HepG2 (cell line): ENCODE results near the gene AWAT1. TPM values are rescaled to one million over a fixed set of nuclear protein-coding genes. Genes with fewer than 3 reads are reported as not detected.

Experiments
- CREB1 ChIP-seq, 2 experiments: fragments of 450-650 bp in 1 of 2; IDR thresholded peaks; 2 replicates each; pipeline ENCODE4 v1.6.1; 2016 to 2017; ENCODE audit warnings: control low read depth in 1 of 2, mild to moderate bottlenecking in 1 of 2, missing compliant biosample characterization in 1 of 2, missing genetic modification characterization in 1 of 2
- EP300 ChIP-seq, 3 experiments: sonication (generic) in 1 of 3; formaldehyde crosslinking in 1 of 3; IDR thresholded peaks; 2 replicates each; pipeline versions ENCODE4 v1.5.1 to v1.6.1; 2011 to 2020; ENCODE audit warnings: low read depth in 2 of 3, low read length in 2 of 3, borderline replicate concordance in 1 of 3, improper control_type of control experiment in 1 of 3, mild to moderate bottlenecking in 1 of 3, missing genetic modification reagents in 1 of 3, moderate library complexity in 1 of 3
- FOSL2 ChIP-seq: sonication (generic); formaldehyde crosslinking; IDR thresholded peaks from 2 replicates; pipeline ENCODE4 v1.4.0; 2020; ENCODE audit warnings: missing genetic modification reagents
- FOXA1 ChIP-seq, 2 experiments: fragments of 450-650 bp in 1 of 2; sonication (generic) in 1 of 2; formaldehyde crosslinking in 1 of 2; IDR thresholded peaks; 2 replicates each; pipeline versions ENCODE4 v1.4.0 to v1.6.1; 2016 to 2020; ENCODE audit warnings: missing genetic modification reagents in 1 of 2
- GATA4 ChIP-seq: sonication (generic); IDR thresholded peaks from 2 replicates; pipeline ENCODE4 v1.6.1; 2016; ENCODE audit warnings: antibody characterized with exemption, low read depth, borderline replicate concordance
- GZF1 ChIP-seq: sonication (generic); formaldehyde crosslinking; IDR thresholded peaks from 2 replicates; pipeline ENCODE4 v1.5.1; 2020; ENCODE audit warnings: mild to moderate bottlenecking, missing genetic modification reagents
- HHEX ChIP-seq: IDR thresholded peaks from 2 replicates; pipeline ENCODE4 v1.6.1; 2016; ENCODE audit warnings: control low read depth
- HMG20A ChIP-seq: IDR thresholded peaks from 2 replicates; pipeline ENCODE4 v1.6.1; 2016; ENCODE audit warnings: borderline replicate concordance
- HMG20B ChIP-seq: conservative IDR thresholded peaks from 2 replicates; pipeline ENCODE4 v1.6.1; 2016; ENCODE audit warnings: missing genetic modification reagents, missing compliant biosample characterization
- HOXD1 ChIP-seq: sonication (generic); formaldehyde crosslinking; IDR thresholded peaks from 2 replicates; pipeline ENCODE4 v1.5.0; 2020; ENCODE audit warnings: missing genetic modification reagents
- NFE2L1 ChIP-seq: sonication (generic); formaldehyde crosslinking; IDR thresholded peaks from 2 replicates; pipeline ENCODE4 v1.4.0; 2020; ENCODE audit warnings: missing genetic modification reagents, mild to moderate bottlenecking, borderline replicate concordance
- NR2F2 ChIP-seq: IDR thresholded peaks from 2 replicates; pipeline ENCODE4 v1.6.1; 2012; ENCODE audit warnings: low read depth, inconsistent platforms, borderline replicate concordance
- NR2F6 ChIP-seq, 2 experiments: IDR thresholded peaks; 2 replicates each; pipeline ENCODE4 v1.6.1; 2016; ENCODE audit warnings: antibody characterized with exemption in 1 of 2, mild to moderate bottlenecking in 1 of 2
- PITX1 ChIP-seq: sonication (generic); formaldehyde crosslinking; IDR thresholded peaks from 2 replicates; pipeline ENCODE4 v1.5.1; 2020; ENCODE audit warnings: mild to moderate bottlenecking, missing genetic modification reagents
- PTBP1 ChIP-seq: fragments of 200-400 bp; formaldehyde crosslinking; IDR thresholded peaks from 2 replicates; pipeline ENCODE4 v1.6.1; 2018; ENCODE audit warnings: low read length, low read depth; ENCODE audit not compliant: poor library complexity, severe bottlenecking
- RARA ChIP-seq: IDR thresholded peaks from 2 replicates; pipeline ENCODE4 v1.6.1; 2016; ENCODE audit warnings: missing genetic modification reagents, missing compliant biosample characterization
- RCOR2 ChIP-seq: IDR thresholded peaks from 2 replicates; pipeline ENCODE4 v1.6.1; 2016; ENCODE audit warnings: missing biosample characterization, missing genetic modification reagents
- SOX13 ChIP-seq, 3 experiments: fragments of 450-650 bp in 1 of 3; sonication (generic) in 1 of 3; formaldehyde crosslinking in 1 of 3; IDR thresholded peaks in 2 of 3; conservative IDR thresholded peaks in 1 of 3; 2 replicates each; pipeline versions ENCODE4 v1.5.0 to v1.6.1; 2016 to 2020; ENCODE audit warnings: antibody characterized with exemption in 1 of 3, mild to moderate bottlenecking in 1 of 3, missing compliant biosample characterization in 1 of 3, missing genetic modification reagents in 1 of 3, moderate library complexity in 1 of 3
- SOX6 ChIP-seq, 2 experiments: fragments of 450-650 bp in 1 of 2; sonication (generic) in 1 of 2; formaldehyde crosslinking in 1 of 2; IDR thresholded peaks; 2 replicates each; pipeline versions ENCODE4 v1.4.0 to v1.6.1; 2017 to 2020; ENCODE audit warnings: antibody characterized with exemption in 1 of 2, mild to moderate bottlenecking in 1 of 2, missing genetic modification reagents in 1 of 2
- SRSF9 ChIP-seq: fragments of 200-400 bp; formaldehyde crosslinking; IDR thresholded peaks from 2 replicates; pipeline ENCODE4 v1.6.1; 2018; ENCODE audit warnings: borderline replicate concordance, mild to moderate bottlenecking, low read depth, low read length; ENCODE audit not compliant: insufficient read depth, poor library complexity, severe bottlenecking
- ZBTB10 ChIP-seq: sonication (generic); formaldehyde crosslinking; IDR thresholded peaks from 2 replicates; pipeline ENCODE4 v1.4.0; 2020; ENCODE audit warnings: missing genetic modification reagents, borderline replicate concordance
- ZKSCAN1 ChIP-seq: fragments of 150-350 bp; IDR thresholded peaks from 2 replicates; pipeline ENCODE4 v1.6.1; 2014; ENCODE audit warnings: low read length
- ZNF33A ChIP-seq: sonication (generic); formaldehyde crosslinking; IDR thresholded peaks from 2 replicates; pipeline ENCODE4 v1.5.1; 2020; ENCODE audit warnings: missing genetic modification reagents, mild to moderate bottlenecking, moderate library complexity, borderline replicate concordance
- polyA plus RNA-seq, 8 experiments: library from polyadenylated mRNA; depleted of rRNA in 3 of 8; stranded (reverse) in 7 of 8; unstranded in 1 of 8; fragments of >200 nt; fragmentation: Illumina TruSeq in 4 of 8; extraction: Trizol in 4 of 8; gene quantifications; 2 replicates each; pipeline versions ENCODE4 v1.2.1 to v1.2.3, GENCODE V29; 2011 to 2016; ENCODE audit warnings: low read depth in 4 of 8, missing spikeins in 1 of 8, mixed read lengths in 1 of 8; ENCODE audit not compliant: insufficient read depth in 1 of 8
- total RNA-seq, 5 experiments: library from RNA; depleted of rRNA; stranded (reverse); fragments of >200 nt; fragmentation: Illumina TruSeq; extraction: Trizol; gene quantifications; 2 replicates each; pipeline ENCODE4 v1.2.3, GENCODE V29; 2016; ENCODE audit warnings: low read depth in 1 of 5
- TF ChIP-seq, protein P1 (sequence below): IDR thresholded peaks from 2 replicates; pipeline ENCODE4 v1.6.1; 2016; ENCODE audit warnings: low read depth, borderline replicate concordance

AWAT1 gene
- total and polyA plus RNA-seq, 2 of the 13 experiments (the other 11 are each of a cell fraction or from before 2014, with no cell fraction given), result not detected

GRCh38 chrX:70219938-70220764, 14.3 kb upstream of the AWAT1 start (continued):
- TF ChIP-seq ZBTB10 (CRISPR knock-in tag) (no peak), EP300 (IDR thresholded peaks at IDR 0.05; ENCODE audit: low read depth in 2 of 2, low read length in 2 of 2) (peak in 1 of 2 experiments; percentile 55; a peak in 1 of 4 replicates), EP300 (CRISPR knock-in tag; IDR thresholded peaks at IDR 0.05; ENCODE audit: borderline replicate concordance) (peak; percentile 47; the same call in 1 of the 2 replicates), PITX1 (CRISPR knock-in tag) (peak; percentile 99), SOX6 (IDR thresholded peaks at IDR 0.05) (no peak), SOX6 (CRISPR knock-in tag; IDR thresholded peaks at IDR 0.05) (0 out of 2 replicates have a peak, but pooled peaks have one; percentile 45), NR2F6 (IDR thresholded peaks at IDR 0.05) (peak; percentile 67), NR2F6 (CRISPR knock-in tag; IDR thresholded peaks at IDR 0.05) (no peak), RCOR2 (peak; percentile 34; the same call in 1 of the 2 replicates), SRSF9 (no peak), NFE2L1 (no peak), GATA4 (peak; percentile 64; the same call in 1 of the 2 replicates), CREB1 (IDR thresholded peaks at IDR 0.05) (no peak), CREB1 (CRISPR knock-in tag; IDR thresholded peaks at IDR 0.05) (0 out of 2 replicates have a peak, but pooled peaks have one; percentile 20), HHEX (peak; percentile 88), RARA (peak; percentile 51), GZF1 (CRISPR knock-in tag) (no peak), NR2F2 (peak; percentile 58; the same call in 1 of the 2 replicates), HMG20A (CRISPR knock-in tag) (peak; percentile 66; the same call in 1 of the 2 replicates), PTBP1 (no peak), ZNF33A (CRISPR knock-in tag) (no peak), FOXA1 (IDR thresholded peaks at IDR 0.05) (no peak), FOXA1 (CRISPR knock-in tag; IDR thresholded peaks at IDR 0.05) (peak; percentile 72), HMG20B (CRISPR knock-in tag) (peak; percentile 83), ZKSCAN1 (peak; percentile 57; the same call in 1 of the 2 replicates), SOX13 (IDR thresholded peaks at IDR 0.05) (no peak), SOX13 (CRISPR knock-in tag; conservative IDR thresholded peaks at IDR 0.05 in 1 of 2, IDR thresholded peaks at IDR 0.05 in 1 of 2) (peak in 1 of 2 experiments; percentile 68; a peak in 2 of 4 replicates), HOXD1 (0 out of 2 replicates have a peak, but pooled peaks have one; percentile 71), FOSL2 (CRISPR knock-in tag) (peak; percentile 49; the same call in 1 of the 2 replicates)
- TF ChIP-seq, protein P1, sequence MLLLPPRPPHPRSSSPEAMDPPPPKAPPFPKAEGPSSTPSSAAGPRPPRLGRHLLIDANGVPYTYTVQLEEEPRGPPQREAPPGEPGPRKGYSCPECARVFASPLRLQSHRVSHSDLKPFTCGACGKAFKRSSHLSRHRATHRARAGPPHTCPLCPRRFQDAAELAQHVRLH (CRISPR knock-in tag), result no peak
